GM12878 (cell line): ENCODE results near the gene CDH16. TPM values are rescaled to one million over a fixed set of nuclear protein-coding genes. Genes with fewer than 3 reads are reported as not detected.

Experiments used
- BCL11A ChIP-seq: IDR thresholded peaks from 2 replicates; pipeline ENCODE4 v1.6.1; 2011; ENCODE audit warnings: low read depth, low read length
- CEBPB ChIP-seq, 2 experiments: fragments of 150-350 bp in 1 of 2; IDR thresholded peaks; 2 replicates each; pipeline ENCODE4 v1.6.1; 2012 to 2014; ENCODE audit warnings: low read depth in 2 of 2, low read length in 2 of 2, borderline replicate concordance in 1 of 2, inconsistent platforms in 1 of 2
- CHD4 ChIP-seq: fragments of 200-600 bp; sonication (generic); IDR thresholded peaks from 2 replicates; pipeline ENCODE4 v1.6.1; 2016; ENCODE audit warnings: mild to moderate bottlenecking
- DPF2 ChIP-seq: fragments of 450-650 bp; IDR thresholded peaks from 2 replicates; pipeline ENCODE4 v1.6.1; 2017; ENCODE audit warnings: mild to moderate bottlenecking
- EGR1 ChIP-seq, 2 experiments: IDR thresholded peaks; 1 replicate in 1 of 2; 2 replicates in 1 of 2; pipeline ENCODE4 v1.6.1; 2011 to 2012; ENCODE audit warnings: low read depth in 2 of 2, low read length in 2 of 2, borderline replicate concordance in 1 of 2, mild to moderate bottlenecking in 1 of 2, moderate library complexity in 1 of 2
- EP300 ChIP-seq, 2 experiments: fragments of 150-350 bp in 1 of 2; IDR thresholded peaks; 2 replicates each; pipeline ENCODE4 v1.6.1; 2011 to 2012; ENCODE audit warnings: low read depth in 2 of 2, low read length in 2 of 2, borderline replicate concordance in 1 of 2, improper control_type of control experiment in 1 of 2, inconsistent platforms in 1 of 2; ENCODE audit not compliant: control insufficient read depth in 1 of 2
- ETV6 ChIP-seq, 2 experiments: fragments of 450-650 bp in 1 of 2; IDR thresholded peaks in 1 of 2; conservative IDR thresholded peaks in 1 of 2; 2 replicates each; pipeline ENCODE4 v1.6.1; 2014; ENCODE audit warnings: antibody characterized with exemption in 1 of 2, borderline replicate concordance in 1 of 2, low read depth in 1 of 2, mild to moderate bottlenecking in 1 of 2, moderate library complexity in 1 of 2
- JUNB ChIP-seq: IDR thresholded peaks from 2 replicates; pipeline ENCODE4 v1.6.1; 2016; ENCODE audit warnings: antibody characterized with exemption, mild to moderate bottlenecking
- LARP7 ChIP-seq: fragments of 450-650 bp; IDR thresholded peaks from 2 replicates; pipeline ENCODE4 v1.6.1; 2017; ENCODE audit warnings: mild to moderate bottlenecking
- MEF2B ChIP-seq: fragments of 450-650 bp; IDR thresholded peaks from 2 replicates; pipeline ENCODE4 v1.6.1; 2018; ENCODE audit warnings: mild to moderate bottlenecking, moderate library complexity; ENCODE audit not compliant: partially characterized antibody, poor library complexity, severe bottlenecking
- NFYA ChIP-seq: IDR thresholded peaks from 2 replicates; pipeline ENCODE4 v1.6.1; 2011; ENCODE audit warnings: low read depth, mild to moderate bottlenecking, low read length, improper control_type of control experiment, borderline replicate concordance
- NFYB ChIP-seq: IDR thresholded peaks from 2 replicates; pipeline ENCODE4 v1.6.1; 2011; ENCODE audit warnings: low read depth, mild to moderate bottlenecking, low read length, improper control_type of control experiment, moderate library complexity; ENCODE audit not compliant: insufficient read depth
- RB1 ChIP-seq: fragments of 450-650 bp; formaldehyde crosslinking; IDR thresholded peaks from 2 replicates; pipeline ENCODE4 v1.6.1; 2017; ENCODE audit warnings: mild to moderate bottlenecking, borderline replicate concordance
- SREBF1 ChIP-seq: IDR thresholded peaks from 2 replicates; pipeline ENCODE4 v1.6.1; 2012; ENCODE audit warnings: mild to moderate bottlenecking, low read length
- TAF1 ChIP-seq: IDR thresholded peaks from 2 replicates; pipeline ENCODE4 v1.6.1; 2011; ENCODE audit warnings: mild to moderate bottlenecking, low read depth, low read length, borderline replicate concordance
- TCF7 ChIP-seq: IDR thresholded peaks from 2 replicates; pipeline ENCODE4 v1.6.1; 2014; ENCODE audit warnings: antibody characterized with exemption, borderline replicate concordance
- YY1 ChIP-seq: IDR thresholded peaks from 2 replicates; pipeline ENCODE4 v1.6.1; 2011; ENCODE audit warnings: low read depth, mild to moderate bottlenecking, low read length
- ZBED1 ChIP-seq: IDR thresholded peaks from 2 replicates; pipeline ENCODE4 v1.6.1; 2016; ENCODE audit warnings: borderline replicate concordance
- ZNF24 ChIP-seq: fragments of 450-650 bp; IDR thresholded peaks from 2 replicates; pipeline ENCODE4 v1.6.1; 2017; ENCODE audit warnings: antibody characterized with exemption, mild to moderate bottlenecking
- polyA plus RNA-seq, 11 experiments: library from polyadenylated mRNA; depleted of rRNA in 4 of 11; unstranded in 6 of 11; stranded (reverse) in 5 of 11; fragments of >200 nt; fragmentation: Nextera tagmentation in 4 of 11; fragmentation: Illumina TruSeq in 1 of 11; extraction: Ambion mirVana in 4 of 11; extraction: Trizol in 1 of 11; gene quantifications; 1 replicate in 1 of 11; 2 replicates in 10 of 11; pipeline versions ENCODE4 v1.2.1 to v1.2.3, GENCODE V29; 2011 to 2016; ENCODE audit warnings: inconsistent platforms in 2 of 11, missing spikeins in 2 of 11, low read depth in 1 of 11
- total RNA-seq, 4 experiments: library from RNA; depleted of rRNA in 3 of 4; stranded (reverse); fragments of >200 nt in 3 of 4; fragmentation: Illumina TruSeq in 1 of 4; extraction: Trizol in 1 of 4; gene quantifications; 2 replicates each; pipeline versions ENCODE4 v1.2.1 to v1.2.3, GENCODE V29; 2013 to 2021
- TF ChIP-seq, protein P1 (sequence below), 3 experiments: IDR thresholded peaks in 2 of 3; conservative IDR thresholded peaks in 1 of 3; 2 replicates each; pipeline ENCODE4 v1.5.1; 2011; ENCODE audit warnings: low read depth in 3 of 3, low read length in 3 of 3, mild to moderate bottlenecking in 3 of 3, control low read depth in 2 of 3, moderate library complexity in 2 of 3, inconsistent platforms in 1 of 3, mixed read lengths in 1 of 3; ENCODE audit not compliant: control insufficient read depth in 2 of 3, insufficient read depth in 1 of 3; ENCODE audit errors: extremely low read depth in 1 of 3
- TF ChIP-seq, protein P2 (sequence below): IDR thresholded peaks from 2 replicates; pipeline ENCODE4 v1.6.1; 2011; ENCODE audit warnings: low read depth, low read length, improper control_type of control experiment, borderline replicate concordance
- TF ChIP-seq, protein P3 (sequence below): fragments of 450-650 bp; IDR thresholded peaks from 2 replicates; pipeline ENCODE4 v1.6.1; 2016; ENCODE audit warnings: mild to moderate bottlenecking, moderate library complexity, borderline replicate concordance

Gene CDH16
- total and polyA plus RNA-seq, 10 of the 15 experiments (the other 5 are each of a cell fraction or from before 2014, with no cell fraction given) = 0.05 TPM; not detected in 9

DNA sequence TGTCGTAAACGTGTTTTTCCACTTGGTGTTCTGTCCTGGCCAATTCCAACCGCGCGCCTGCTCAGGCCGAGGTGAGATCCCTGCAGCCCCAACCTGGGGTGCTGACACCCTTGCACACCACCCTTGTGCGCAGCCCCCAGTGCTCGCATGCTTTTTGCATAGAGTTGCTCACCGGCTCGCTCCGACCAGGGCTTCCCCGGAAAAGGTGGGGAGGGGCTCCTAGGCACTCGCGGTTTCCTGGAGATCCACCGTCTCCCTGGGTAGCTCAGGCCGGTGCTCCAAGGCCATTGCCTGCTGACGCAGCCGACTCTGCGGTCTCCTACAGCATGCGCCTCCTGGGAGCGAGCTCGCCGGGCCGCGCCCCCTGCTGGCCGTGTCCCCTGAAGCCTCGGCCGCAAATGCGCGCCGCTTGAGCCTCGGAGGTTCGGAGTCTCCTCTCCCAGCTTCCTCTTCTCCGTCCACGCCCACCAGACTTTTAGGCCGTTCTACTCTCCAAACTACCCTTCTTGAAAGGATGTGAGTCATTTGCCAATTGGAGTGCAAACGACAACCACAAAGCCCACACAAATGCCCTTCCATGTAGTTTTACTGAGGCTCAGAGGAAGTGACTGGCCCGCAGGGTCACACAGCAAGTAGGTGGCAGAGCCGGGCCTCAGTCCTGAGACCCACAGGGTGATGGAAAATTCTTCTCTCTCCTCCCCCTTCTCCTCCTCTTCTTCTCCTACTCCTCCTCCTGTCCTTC is 45.6 kb downstream of the CDH16 start (continued):
- TF ChIP-seq EP300 (IDR thresholded peaks at IDR 0.05; ENCODE audit: borderline replicate concordance in 1 of 2, control insufficient read depth in 1 of 2, low read depth in 2 of 2, low read length in 2 of 2) = peak in 1 of 2 experiments; percentile 46; a peak in 1 of 4 replicates
- peak in 1 of 2 experiments; percentile 60; a peak in 1 of 4 replicates for TF ChIP-seq ETV6 (conservative IDR thresholded peaks at IDR 0.05 in 1 of 2, IDR thresholded peaks at IDR 0.05 in 1 of 2; ENCODE audit: borderline replicate concordance in 1 of 2, low read depth in 1 of 2)
- no peak for TF ChIP-seq SREBF1
- TF ChIP-seq DPF2 = peak; percentile 83
- TF ChIP-seq NFYB = no peak
- peak; percentile 4; the same call in 1 of the 2 replicates for TF ChIP-seq ZNF24
- TF ChIP-seq EGR1 (IDR thresholded peaks at IDR 0.05; ENCODE audit: borderline replicate concordance in 1 of 2, low read depth in 2 of 2, low read length in 2 of 2) = peak in 1 of 2 experiments; percentile 60; a peak in 2 of 3 replicates
- peak; percentile 88 for TF ChIP-seq RB1
- no peak for TF ChIP-seq CHD4
- TF ChIP-seq TAF1 = no peak
- TF ChIP-seq, protein P1, sequence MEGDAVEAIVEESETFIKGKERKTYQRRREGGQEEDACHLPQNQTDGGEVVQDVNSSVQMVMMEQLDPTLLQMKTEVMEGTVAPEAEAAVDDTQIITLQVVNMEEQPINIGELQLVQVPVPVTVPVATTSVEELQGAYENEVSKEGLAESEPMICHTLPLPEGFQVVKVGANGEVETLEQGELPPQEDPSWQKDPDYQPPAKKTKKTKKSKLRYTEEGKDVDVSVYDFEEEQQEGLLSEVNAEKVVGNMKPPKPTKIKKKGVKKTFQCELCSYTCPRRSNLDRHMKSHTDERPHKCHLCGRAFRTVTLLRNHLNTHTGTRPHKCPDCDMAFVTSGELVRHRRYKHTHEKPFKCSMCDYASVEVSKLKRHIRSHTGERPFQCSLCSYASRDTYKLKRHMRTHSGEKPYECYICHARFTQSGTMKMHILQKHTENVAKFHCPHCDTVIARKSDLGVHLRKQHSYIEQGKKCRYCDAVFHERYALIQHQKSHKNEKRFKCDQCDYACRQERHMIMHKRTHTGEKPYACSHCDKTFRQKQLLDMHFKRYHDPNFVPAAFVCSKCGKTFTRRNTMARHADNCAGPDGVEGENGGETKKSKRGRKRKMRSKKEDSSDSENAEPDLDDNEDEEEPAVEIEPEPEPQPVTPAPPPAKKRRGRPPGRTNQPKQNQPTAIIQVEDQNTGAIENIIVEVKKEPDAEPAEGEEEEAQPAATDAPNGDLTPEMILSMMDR (IDR thresholded peaks at IDR 0.05 in 2 of 3, conservative IDR thresholded peaks at IDR 0.05 in 1 of 3; ENCODE audit: control insufficient read depth in 2 of 3, extremely low read depth in 1 of 3, insufficient read depth in 1 of 3, low read depth in 3 of 3, low read length in 3 of 3) = peak; percentile 91 to 96 (median 93)
- TF ChIP-seq LARP7 = peak; percentile 86
- TF ChIP-seq TCF7 = no peak
- TF ChIP-seq MEF2B = peak; percentile 62
- TF ChIP-seq BCL11A = peak; percentile 26; the same call in 1 of the 2 replicates
- no peak for TF ChIP-seq NFYA
- TF ChIP-seq ZBED1 = no peak
- TF ChIP-seq, protein P2, sequence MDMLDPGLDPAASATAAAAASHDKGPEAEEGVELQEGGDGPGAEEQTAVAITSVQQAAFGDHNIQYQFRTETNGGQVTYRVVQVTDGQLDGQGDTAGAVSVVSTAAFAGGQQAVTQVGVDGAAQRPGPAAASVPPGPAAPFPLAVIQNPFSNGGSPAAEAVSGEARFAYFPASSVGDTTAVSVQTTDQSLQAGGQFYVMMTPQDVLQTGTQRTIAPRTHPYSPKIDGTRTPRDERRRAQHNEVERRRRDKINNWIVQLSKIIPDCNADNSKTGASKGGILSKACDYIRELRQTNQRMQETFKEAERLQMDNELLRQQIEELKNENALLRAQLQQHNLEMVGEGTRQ = no peak
- TF ChIP-seq CEBPB (IDR thresholded peaks at IDR 0.05; ENCODE audit: borderline replicate concordance in 1 of 2, low read depth in 2 of 2, low read length in 2 of 2) = no peak
- peak; percentile 32; the same call in 1 of the 2 replicates for TF ChIP-seq JUNB
- TF ChIP-seq, protein P3, sequence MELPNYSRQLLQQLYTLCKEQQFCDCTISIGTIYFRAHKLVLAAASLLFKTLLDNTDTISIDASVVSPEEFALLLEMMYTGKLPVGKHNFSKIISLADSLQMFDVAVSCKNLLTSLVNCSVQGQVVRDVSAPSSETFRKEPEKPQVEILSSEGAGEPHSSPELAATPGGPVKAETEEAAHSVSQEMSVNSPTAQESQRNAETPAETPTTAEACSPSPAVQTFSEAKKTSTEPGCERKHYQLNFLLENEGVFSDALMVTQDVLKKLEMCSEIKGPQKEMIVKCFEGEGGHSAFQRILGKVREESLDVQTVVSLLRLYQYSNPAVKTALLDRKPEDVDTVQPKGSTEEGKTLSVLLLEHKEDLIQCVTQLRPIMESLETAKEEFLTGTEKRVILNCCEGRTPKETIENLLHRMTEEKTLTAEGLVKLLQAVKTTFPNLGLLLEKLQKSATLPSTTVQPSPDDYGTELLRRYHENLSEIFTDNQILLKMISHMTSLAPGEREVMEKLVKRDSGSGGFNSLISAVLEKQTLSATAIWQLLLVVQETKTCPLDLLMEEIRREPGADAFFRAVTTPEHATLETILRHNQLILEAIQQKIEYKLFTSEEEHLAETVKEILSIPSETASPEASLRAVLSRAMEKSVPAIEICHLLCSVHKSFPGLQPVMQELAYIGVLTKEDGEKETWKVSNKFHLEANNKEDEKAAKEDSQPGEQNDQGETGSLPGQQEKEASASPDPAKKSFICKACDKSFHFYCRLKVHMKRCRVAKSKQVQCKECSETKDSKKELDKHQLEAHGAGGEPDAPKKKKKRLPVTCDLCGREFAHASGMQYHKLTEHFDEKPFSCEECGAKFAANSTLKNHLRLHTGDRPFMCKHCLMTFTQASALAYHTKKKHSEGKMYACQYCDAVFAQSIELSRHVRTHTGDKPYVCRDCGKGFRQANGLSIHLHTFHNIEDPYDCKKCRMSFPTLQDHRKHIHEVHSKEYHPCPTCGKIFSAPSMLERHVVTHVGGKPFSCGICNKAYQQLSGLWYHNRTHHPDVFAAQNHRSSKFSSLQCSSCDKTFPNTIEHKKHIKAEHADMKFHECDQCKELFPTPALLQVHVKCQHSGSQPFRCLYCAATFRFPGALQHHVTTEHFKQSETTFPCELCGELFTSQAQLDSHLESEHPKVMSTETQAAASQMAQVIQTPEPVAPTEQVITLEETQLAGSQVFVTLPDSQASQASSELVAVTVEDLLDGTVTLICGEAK = no peak
- no peak for TF ChIP-seq YY1
